GM10266 (cell line): ENCODE data around the gene PRSS22.

Experiments used
- DNase-seq: peaks from one replicate; pipeline ENCODE4 v3.0.0; 2012; ENCODE audit errors: extremely low spot score
- TF ChIP-seq, protein P1 (sequence below): IDR thresholded peaks from 2 replicates; pipeline ENCODE4 v1.5.1; 2012; ENCODE audit warnings: mild to moderate bottlenecking, low read depth; ENCODE audit not compliant: control insufficient read depth, insufficient read depth; ENCODE audit errors: missing control alignments

The PRSS22 gene

GRCh38 chr16:2808181-2808580 lies 49.8 kb downstream of the PRSS22 start:
- TF ChIP-seq, protein P1, sequence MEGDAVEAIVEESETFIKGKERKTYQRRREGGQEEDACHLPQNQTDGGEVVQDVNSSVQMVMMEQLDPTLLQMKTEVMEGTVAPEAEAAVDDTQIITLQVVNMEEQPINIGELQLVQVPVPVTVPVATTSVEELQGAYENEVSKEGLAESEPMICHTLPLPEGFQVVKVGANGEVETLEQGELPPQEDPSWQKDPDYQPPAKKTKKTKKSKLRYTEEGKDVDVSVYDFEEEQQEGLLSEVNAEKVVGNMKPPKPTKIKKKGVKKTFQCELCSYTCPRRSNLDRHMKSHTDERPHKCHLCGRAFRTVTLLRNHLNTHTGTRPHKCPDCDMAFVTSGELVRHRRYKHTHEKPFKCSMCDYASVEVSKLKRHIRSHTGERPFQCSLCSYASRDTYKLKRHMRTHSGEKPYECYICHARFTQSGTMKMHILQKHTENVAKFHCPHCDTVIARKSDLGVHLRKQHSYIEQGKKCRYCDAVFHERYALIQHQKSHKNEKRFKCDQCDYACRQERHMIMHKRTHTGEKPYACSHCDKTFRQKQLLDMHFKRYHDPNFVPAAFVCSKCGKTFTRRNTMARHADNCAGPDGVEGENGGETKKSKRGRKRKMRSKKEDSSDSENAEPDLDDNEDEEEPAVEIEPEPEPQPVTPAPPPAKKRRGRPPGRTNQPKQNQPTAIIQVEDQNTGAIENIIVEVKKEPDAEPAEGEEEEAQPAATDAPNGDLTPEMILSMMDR: no peak
- no peak for DNase-seq

- TF ChIP-seq, protein P1: no peak
- DNase-seq: no peak
Observed at GRCh38 chr16:2806286-2806685, 51.7 kb downstream of the PRSS22 start.

DNA sequence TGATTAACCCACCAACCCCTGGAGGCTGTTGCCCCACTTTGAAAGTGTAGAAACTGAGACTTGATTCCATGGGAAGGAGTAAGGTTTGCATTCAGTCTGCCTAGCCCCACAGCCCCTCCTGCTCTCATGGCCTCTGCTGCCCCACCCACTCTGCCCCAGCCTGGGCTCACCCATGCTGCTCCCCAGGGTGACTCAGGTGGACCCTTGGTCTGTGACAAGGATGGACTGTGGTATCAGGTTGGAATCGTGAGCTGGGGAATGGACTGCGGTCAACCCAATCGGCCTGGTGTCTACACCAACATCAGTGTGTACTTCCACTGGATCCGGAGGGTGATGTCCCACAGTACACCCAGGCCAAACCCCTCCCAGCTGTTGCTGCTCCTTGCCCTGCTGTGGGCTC lies 53.2 kb downstream of the PRSS22 start:
- DNase-seq: no peak
- TF ChIP-seq, protein P1: no peak

GRCh38 chr16:2803545-2804195 lies 54.3 kb downstream of the PRSS22 start:
- no peak for DNase-seq
- TF ChIP-seq, protein P1: no peak
